Smooth muscle cell (in vitro differentiated cells): Measurements from ENCODE around the gene PIPOX. TPM values are rescaled to one million over a fixed set of nuclear protein-coding genes. Genes with fewer than 3 reads are reported as not detected.

ENCODE experiments used
- DNase-seq: peaks from one replicate; lab custom pipeline; 2025; ENCODE audit not compliant: unreplicated experiment; lab: John Stamatoyannopoulos, UW
- H2AFZ ChIP-seq: fragments of 200-600 bp; sonication (generic); 2 replicates; pipeline ENCODE4 v1.6.0; 2016; ENCODE audit warnings: antibody characterized with exemption, low read depth, mild to moderate bottlenecking
- H3F3A ChIP-seq: fragments of 200-600 bp; sonication (generic); 2 replicates; pipeline ENCODE4 v1.6.0; 2017; ENCODE audit warnings: antibody characterized with exemption, low read depth
- H3K27ac ChIP-seq: fragments of 200-600 bp; sonication (generic); 2 replicates; pipeline ENCODE4 v1.5.1; 2016; ENCODE audit warnings: low read depth, mild to moderate bottlenecking
- H3K27me3 ChIP-seq: fragments of 200-600 bp; sonication (generic); 2 replicates; pipeline ENCODE4 v1.6.1; 2016; ENCODE audit warnings: low read depth, mild to moderate bottlenecking
- H3K36me3 ChIP-seq: fragments of 200-600 bp; sonication (generic); 2 replicates; pipeline ENCODE4 v1.5.1; 2016; ENCODE audit warnings: low read depth
- H3K4me1 ChIP-seq: fragments of 200-600 bp; sonication (generic); 2 replicates; pipeline ENCODE4 v1.5.1; 2016; ENCODE audit warnings: low read depth
- H3K4me2 ChIP-seq: fragments of 200-600 bp; sonication (generic); 2 replicates; pipeline ENCODE4 v1.6.0; 2016; ENCODE audit warnings: mild to moderate bottlenecking
- H3K4me3 ChIP-seq: fragments of 200-600 bp; sonication (generic); 2 replicates; pipeline ENCODE4 v1.5.1; 2016; ENCODE audit warnings: mild to moderate bottlenecking
- H3K79me2 ChIP-seq: fragments of 200-600 bp; sonication (generic); 2 replicates; pipeline ENCODE4 v1.6.0; 2016; ENCODE audit warnings: low read depth, mild to moderate bottlenecking
- H3K9ac ChIP-seq: fragments of 200-600 bp; sonication (generic); 2 replicates; pipeline ENCODE4 v1.6.0; 2016; ENCODE audit warnings: low read depth
- H3K9me3 ChIP-seq: fragments of 200-600 bp; sonication (generic); replicated peaks from 2 replicates; pipeline ENCODE4 v1.5.1; 2016; ENCODE audit warnings: low read depth
- H4K20me1 ChIP-seq: fragments of 200-600 bp; sonication (generic); 2 replicates; pipeline ENCODE4 v1.6.0; 2016; ENCODE audit warnings: low read depth
- WGBS: methylation state at CpG from one replicate; pipeline ENCODE4 v1.1.7; 2016; ENCODE audit warnings: low lambda C conversion rate; 5-methylcytosine and 5-hydroxymethylcytosine counted together
- polyA plus RNA-seq: library from polyadenylated mRNA; unstranded; fragments of >200 nt; fragmentation: Nextera tagmentation; extraction: Ambion mirVana; gene quantifications from 2 replicates; pipeline ENCODE4 v1.2.1, GENCODE V29; 2016
- total RNA-seq: library from RNA; depleted of rRNA; stranded (reverse); fragments of >200 nt; gene quantifications from 2 replicates; pipeline ENCODE4 v1.2.3, GENCODE V29; 2014
- TF ChIP-seq, protein P1 (sequence below): fragments of 200-600 bp; sonication (generic); IDR thresholded peaks from 2 replicates; pipeline ENCODE4 v1.5.1; 2017; ENCODE audit warnings: borderline replicate concordance, mild to moderate bottlenecking, antibody characterized with exemption; ENCODE audit not compliant: insufficient read depth, poor library complexity, severe bottlenecking

The PIPOX gene
- total and polyA plus RNA-seq, 2 experiments from 2014 or later = 0.63 to 1.3 TPM

- Histone ChIP-seq H2AFZ (no peak overlapping the region), H3K4me1 (peaks cover 9% of the 10 kb centered on the region), H3K36me3 (no peaks in the 10 kb centered on the region), H3F3A (no peaks in the 10 kb centered on the region), H4K20me1 (no peaks in the 10 kb centered on the region), H3K27ac (no peak overlapping the region), H3K27me3 (no peaks in the 10 kb centered on the region), H3K4me2 (no peak overlapping the region), H3K4me3 (no peak overlapping the region), H3K9ac (no peak overlapping the region), H3K79me2 (no peaks in the 10 kb centered on the region), H3K9me3 (no peaks in the 10 kb centered on the region)
- TF ChIP-seq, protein P1, sequence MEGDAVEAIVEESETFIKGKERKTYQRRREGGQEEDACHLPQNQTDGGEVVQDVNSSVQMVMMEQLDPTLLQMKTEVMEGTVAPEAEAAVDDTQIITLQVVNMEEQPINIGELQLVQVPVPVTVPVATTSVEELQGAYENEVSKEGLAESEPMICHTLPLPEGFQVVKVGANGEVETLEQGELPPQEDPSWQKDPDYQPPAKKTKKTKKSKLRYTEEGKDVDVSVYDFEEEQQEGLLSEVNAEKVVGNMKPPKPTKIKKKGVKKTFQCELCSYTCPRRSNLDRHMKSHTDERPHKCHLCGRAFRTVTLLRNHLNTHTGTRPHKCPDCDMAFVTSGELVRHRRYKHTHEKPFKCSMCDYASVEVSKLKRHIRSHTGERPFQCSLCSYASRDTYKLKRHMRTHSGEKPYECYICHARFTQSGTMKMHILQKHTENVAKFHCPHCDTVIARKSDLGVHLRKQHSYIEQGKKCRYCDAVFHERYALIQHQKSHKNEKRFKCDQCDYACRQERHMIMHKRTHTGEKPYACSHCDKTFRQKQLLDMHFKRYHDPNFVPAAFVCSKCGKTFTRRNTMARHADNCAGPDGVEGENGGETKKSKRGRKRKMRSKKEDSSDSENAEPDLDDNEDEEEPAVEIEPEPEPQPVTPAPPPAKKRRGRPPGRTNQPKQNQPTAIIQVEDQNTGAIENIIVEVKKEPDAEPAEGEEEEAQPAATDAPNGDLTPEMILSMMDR = no peak
- DNase-seq = no peak
- 72% methylated on average over 10 of the region's 10 CpGs for WGBS
Measured at GRCh38 chr17:29070308-29070707, 27.4 kb downstream of the PIPOX start.

- H3K9ac ChIP-seq = no peak overlapping the region
- DNase-seq = no peak
- no peaks in the 10 kb centered on the region for H3K27me3 ChIP-seq
- no peaks in the 10 kb centered on the region for H3F3A ChIP-seq
- no peak overlapping the region for H3K27ac ChIP-seq
- WGBS = 88% methylated on average over 9 of the region's 9 CpGs
- no peaks in the 10 kb centered on the region for H3K36me3 ChIP-seq
- H3K4me2 ChIP-seq = no peak overlapping the region
- TF ChIP-seq, protein P1 = no peak
- H2AFZ ChIP-seq = no peak overlapping the region
- no peaks in the 10 kb centered on the region for H3K9me3 ChIP-seq
- no peak overlapping the region for H3K4me3 ChIP-seq
- H3K4me1 ChIP-seq = peaks cover 9% of the 10 kb centered on the region
- no peaks in the 10 kb centered on the region for H3K79me2 ChIP-seq
- H4K20me1 ChIP-seq = no peaks in the 10 kb centered on the region
Measured at GRCh38 chr17:29070781-29071180, 27.8 kb downstream of the PIPOX start.

GRCh38 chr17:29071303-29071702, 28.4 kb downstream of the PIPOX start:
- H3K9me3 ChIP-seq = no peaks in the 10 kb centered on the region
- DNase-seq = no peak
- H3K9ac ChIP-seq = no peak overlapping the region
- WGBS = 100% methylated on average over 1 of the region's 1 CpG
- H3K4me3 ChIP-seq = no peak overlapping the region
- H3K27ac ChIP-seq = no peak overlapping the region
- no peaks in the 10 kb centered on the region for H4K20me1 ChIP-seq
- no peak overlapping the region for H2AFZ ChIP-seq
- no peaks in the 10 kb centered on the region for H3K79me2 ChIP-seq
- no peaks in the 10 kb centered on the region for H3F3A ChIP-seq
- H3K4me1 ChIP-seq = peaks cover 9% of the 10 kb centered on the region
- no peaks in the 10 kb centered on the region for H3K27me3 ChIP-seq
- TF ChIP-seq, protein P1 = no peak
- H3K36me3 ChIP-seq = no peaks in the 10 kb centered on the region
- H3K4me2 ChIP-seq = no peak overlapping the region

- Histone ChIP-seq H4K20me1 (no peaks in the 10 kb centered on the region), H3K4me2 (no peak overlapping the region)
- 80% methylated on average over 2 of the region's 2 CpGs for WGBS
Measured at GRCh38 chr17:29073045-29073444, 30.1 kb downstream of the PIPOX start.

More at GRCh38 chr17:29073045-29073444, 30.1 kb downstream of the PIPOX start:
- peaks cover 9% of the 10 kb centered on the region for H3K4me1 ChIP-seq
- TF ChIP-seq, protein P1 = no peak
- H3K9me3 ChIP-seq = no peaks in the 10 kb centered on the region
- no peak overlapping the region for H3K9ac ChIP-seq
- H3K36me3 ChIP-seq = no peaks in the 10 kb centered on the region
- H3K27me3 ChIP-seq = no peaks in the 10 kb centered on the region
- H3K4me3 ChIP-seq = no peak overlapping the region
- no peaks in the 10 kb centered on the region for H3K79me2 ChIP-seq
- H2AFZ ChIP-seq = no peak overlapping the region
- no peak for DNase-seq
- no peak overlapping the region for H3K27ac ChIP-seq
- no peaks in the 10 kb centered on the region for H3F3A ChIP-seq
